OCI-LY1 (cell line): ENCODE results near the gene FGF14.

Experiments
- H2AFZ ChIP-seq: fragments of 200-600 bp; sonication (generic), shearing (Covaris generic); 2 replicates; pipeline ENCODE4 v1.6.0; 2014; ENCODE audit warnings: antibody characterized with exemption, mild to moderate bottlenecking, low read length
- H3F3A ChIP-seq: fragments of 200-600 bp; sonication (generic), shearing (Covaris generic); 2 replicates; pipeline ENCODE4 v1.6.0; 2014; ENCODE audit warnings: mild to moderate bottlenecking, antibody characterized with exemption, low read length, moderate library complexity; ENCODE audit not compliant: insufficient read depth
- H3K27ac ChIP-seq: fragments of 200-600 bp; sonication (generic); 2 replicates; pipeline ENCODE4 v1.5.1; 2014; ENCODE audit warnings: low read length, mixed run types, mild to moderate bottlenecking, low read depth; ENCODE audit not compliant: poor library complexity, severe bottlenecking
- H3K27me3 ChIP-seq: fragments of 200-600 bp; sonication (generic); 2 replicates; pipeline ENCODE4 v1.6.0; 2014; ENCODE audit warnings: antibody characterized with exemption, mild to moderate bottlenecking, low read length, moderate library complexity; ENCODE audit not compliant: insufficient read depth
- H3K36me3 ChIP-seq: fragments of 200-600 bp; sonication (generic); 2 replicates; pipeline ENCODE4 v1.6.1; 2014; ENCODE audit warnings: mild to moderate bottlenecking, antibody characterized with exemption, low read length, moderate library complexity, mixed read lengths; ENCODE audit not compliant: insufficient read depth
- H3K4me1 ChIP-seq: fragments of 200-600 bp; sonication (generic); 2 replicates; pipeline ENCODE4 v1.5.1; 2014; ENCODE audit warnings: mild to moderate bottlenecking, low read length, moderate library complexity; ENCODE audit not compliant: insufficient read depth, severe bottlenecking
- H3K4me2 ChIP-seq: fragments of 200-600 bp; sonication (generic), shearing (Covaris generic); 2 replicates; pipeline ENCODE4 v1.6.1; 2014; ENCODE audit warnings: low read length
- H3K4me3 ChIP-seq: fragments of 200-600 bp; sonication (generic); 2 replicates; pipeline ENCODE4 v1.5.1; 2014; ENCODE audit warnings: low read length, low read depth, mild to moderate bottlenecking, mixed read lengths; ENCODE audit not compliant: poor library complexity, severe bottlenecking
- H3K79me2 ChIP-seq: fragments of 200-600 bp; shearing (Covaris generic); 2 replicates; pipeline ENCODE4 v1.6.1; 2016; ENCODE audit warnings: mixed run types, low read length, mixed read lengths; ENCODE audit not compliant: insufficient read depth
- H3K9ac ChIP-seq: fragments of 200-600 bp; sonication (generic), shearing (Covaris generic); 2 replicates; pipeline ENCODE4 v1.6.1; 2014; ENCODE audit warnings: mild to moderate bottlenecking, low read length, mixed read lengths
- H3K9me2 ChIP-seq: fragments of 200-600 bp; sonication (generic), shearing (Covaris generic); 2 replicates; pipeline ENCODE4 v1.6.1; 2014; ENCODE audit warnings: low read depth, mild to moderate bottlenecking, low read length, mixed read lengths
- H3K9me3 ChIP-seq: fragments of 200-600 bp; shearing (Covaris generic); 2 replicates; pipeline ENCODE4 v1.6.1; 2014; ENCODE audit warnings: low read length, mixed read lengths
- H4K20me1 ChIP-seq: fragments of 200-600 bp; sonication (generic), shearing (Covaris generic); 2 replicates; pipeline ENCODE4 v1.6.0; 2016; ENCODE audit warnings: mild to moderate bottlenecking, low read length; ENCODE audit not compliant: insufficient read depth
- EZH2 ChIP-seq: fragments of 200-600 bp; sonication (generic), shearing (Covaris generic); IDR thresholded peaks from 2 replicates; pipeline ENCODE4 v1.8.0; 2017; ENCODE audit warnings: borderline replicate concordance, mixed run types, mild to moderate bottlenecking, antibody characterized with exemption, low read length, moderate library complexity, mixed read lengths
- TF ChIP-seq, protein P1 (sequence below): fragments of 200-600 bp; sonication (generic), shearing (Covaris generic); IDR thresholded peaks from 2 replicates; pipeline ENCODE4 v1.5.1; 2017; ENCODE audit warnings: mild to moderate bottlenecking, antibody characterized with exemption, low read length, moderate library complexity, mixed read lengths

Gene FGF14

DNA sequence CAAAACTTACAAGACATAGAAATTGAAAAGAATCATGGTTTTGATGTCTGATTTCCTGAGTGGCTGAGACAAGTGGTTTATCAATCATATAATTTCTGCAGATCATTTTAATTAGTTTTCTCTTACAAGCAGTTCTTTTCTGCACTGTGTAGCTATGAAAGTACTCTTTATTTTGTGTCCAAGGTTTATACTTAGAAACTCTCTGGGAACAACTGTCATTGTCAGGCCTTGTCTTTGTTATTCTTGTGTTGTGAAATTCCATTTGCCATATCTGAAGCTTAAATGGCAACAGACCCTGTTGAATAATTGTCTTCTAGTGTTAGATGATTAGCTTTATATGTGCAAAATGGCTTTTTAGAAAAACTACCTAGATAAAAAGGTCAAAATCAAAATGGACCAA lies 312.1 kb downstream of the FGF14 start:
- Histone ChIP-seq H3F3A (no peaks in the 10 kb centered on the region), H2AFZ (no peak overlapping the region), H4K20me1 (no peaks in the 10 kb centered on the region), H3K9me3 (no peaks in the 10 kb centered on the region), H3K9me2 (no peaks in the 10 kb centered on the region), H3K4me2 (no peak overlapping the region), H3K4me1 (no peaks in the 10 kb centered on the region), H3K9ac (no peak overlapping the region), H3K36me3 (no peaks in the 10 kb centered on the region), H3K27ac (no peak overlapping the region), H3K27me3 (no peaks in the 10 kb centered on the region), H3K4me3 (no peak overlapping the region), H3K79me2 (no peaks in the 10 kb centered on the region)
- TF ChIP-seq EZH2: no peak
- TF ChIP-seq, protein P1, sequence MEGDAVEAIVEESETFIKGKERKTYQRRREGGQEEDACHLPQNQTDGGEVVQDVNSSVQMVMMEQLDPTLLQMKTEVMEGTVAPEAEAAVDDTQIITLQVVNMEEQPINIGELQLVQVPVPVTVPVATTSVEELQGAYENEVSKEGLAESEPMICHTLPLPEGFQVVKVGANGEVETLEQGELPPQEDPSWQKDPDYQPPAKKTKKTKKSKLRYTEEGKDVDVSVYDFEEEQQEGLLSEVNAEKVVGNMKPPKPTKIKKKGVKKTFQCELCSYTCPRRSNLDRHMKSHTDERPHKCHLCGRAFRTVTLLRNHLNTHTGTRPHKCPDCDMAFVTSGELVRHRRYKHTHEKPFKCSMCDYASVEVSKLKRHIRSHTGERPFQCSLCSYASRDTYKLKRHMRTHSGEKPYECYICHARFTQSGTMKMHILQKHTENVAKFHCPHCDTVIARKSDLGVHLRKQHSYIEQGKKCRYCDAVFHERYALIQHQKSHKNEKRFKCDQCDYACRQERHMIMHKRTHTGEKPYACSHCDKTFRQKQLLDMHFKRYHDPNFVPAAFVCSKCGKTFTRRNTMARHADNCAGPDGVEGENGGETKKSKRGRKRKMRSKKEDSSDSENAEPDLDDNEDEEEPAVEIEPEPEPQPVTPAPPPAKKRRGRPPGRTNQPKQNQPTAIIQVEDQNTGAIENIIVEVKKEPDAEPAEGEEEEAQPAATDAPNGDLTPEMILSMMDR: no peak

DNA sequence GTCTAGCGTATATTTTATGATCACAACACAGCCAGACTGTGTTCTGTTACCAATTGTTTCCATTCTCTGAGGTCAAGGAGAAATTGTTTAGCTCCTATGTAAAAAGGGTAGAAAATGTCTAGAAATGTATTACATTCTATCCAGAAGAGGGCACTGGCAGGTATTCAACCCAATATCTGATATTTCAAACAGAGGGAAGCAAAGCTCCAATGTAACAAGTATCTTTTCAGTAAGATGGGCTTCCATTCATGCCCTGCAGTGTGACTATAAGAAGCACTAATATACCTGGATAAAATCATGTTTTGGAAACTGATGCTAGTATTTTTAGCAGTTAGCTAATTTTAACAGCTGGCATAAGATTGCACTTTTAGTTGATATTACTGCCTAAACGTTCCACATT lies 312.7 kb downstream of the FGF14 start:
- Histone ChIP-seq H3F3A (no peaks in the 10 kb centered on the region), H2AFZ (no peak overlapping the region), H3K27ac (no peak overlapping the region), H4K20me1 (no peaks in the 10 kb centered on the region), H3K4me3 (no peak overlapping the region), H3K4me1 (no peaks in the 10 kb centered on the region), H3K27me3 (no peaks in the 10 kb centered on the region), H3K36me3 (no peaks in the 10 kb centered on the region), H3K4me2 (no peak overlapping the region), H3K9me2 (no peaks in the 10 kb centered on the region), H3K9ac (no peak overlapping the region), H3K9me3 (no peaks in the 10 kb centered on the region), H3K79me2 (no peaks in the 10 kb centered on the region)
- TF ChIP-seq, protein P1: no peak
- no peak for TF ChIP-seq EZH2

GRCh38 chr13:102073251-102073650 lies 328.6 kb downstream of the FGF14 start:
- Histone ChIP-seq H3K9ac (no peak overlapping the region), H3K36me3 (no peaks in the 10 kb centered on the region), H3K9me3 (no peaks in the 10 kb centered on the region), H3K4me2 (no peak overlapping the region), H3K27me3 (no peaks in the 10 kb centered on the region), H3F3A (no peaks in the 10 kb centered on the region), H3K4me1 (no peaks in the 10 kb centered on the region), H3K79me2 (no peaks in the 10 kb centered on the region), H4K20me1 (no peaks in the 10 kb centered on the region), H2AFZ (no peak overlapping the region), H3K27ac (no peak overlapping the region), H3K9me2 (no peaks in the 10 kb centered on the region), H3K4me3 (no peak overlapping the region)
- TF ChIP-seq, protein P1: no peak
- no peak for TF ChIP-seq EZH2
